Fibroblast of skin of right biceps (primary cell): Measurements from ENCODE around the gene CD44.

Experiments used
- DNase-seq: peaks from one replicate; pipeline ENCODE4 v3.0.0-alpha.2; 2013

CD44 gene

GRCh38 chr11:35270342-35270741 lies 131.4 kb downstream of the CD44 start:
- DNase-seq, result no peak

GRCh38 chr11:35271031-35271430 lies 132.1 kb downstream of the CD44 start:
- no peak for DNase-seq

- DNase-seq, result no peak
Measured at GRCh38 chr11:35272391-35272902, 133.5 kb downstream of the CD44 start.

- no peak for DNase-seq
Measured at GRCh38 chr11:35274909-35275785, 136.2 kb downstream of the CD44 start.

- no peak for DNase-seq
Measured at GRCh38 chr11:35275786-35276170, 136.8 kb downstream of the CD44 start.

GRCh38 chr11:35276396-35277145 lies 137.6 kb downstream of the CD44 start:
- DNase-seq, result no peak

GRCh38 chr11:35277827-35278226 lies 138.9 kb downstream of the CD44 start:
- no peak for DNase-seq

GRCh38 chr11:35280727-35281126 lies 141.8 kb downstream of the CD44 start:
- no peak for DNase-seq

GRCh38 chr11:35281169-35281688 lies 142.3 kb downstream of the CD44 start:
- DNase-seq, result no peak
